Activated T-helper 1 cell treated with anti-CD3 and anti-CD28 coated beads, Interleukin-12 subunit alpha, Interleukin-12 subunit beta, Interleukin-2, Interleukin-4 antibody, amounts not matched to agents 30 ng/mL and 10 ng/mL and 1 ng/mL, durations not matched to agents 14 hours and 24 hours and 36 hours (primary cell): ENCODE measurements around the gene ACLY. TPM values are rescaled to one million over a fixed set of nuclear protein-coding genes. Genes with fewer than 3 reads are reported as not detected.
"Not testable (repeated sequence)": the region's sequence is repeated elsewhere in the genome, so short reads cannot be mapped to it uniquely, and the experiment has no call there.

Experiments
- DNase-seq: peaks from one replicate; pipeline ENCODE4 v3.0.0; 2021; ENCODE audit warnings: low spot score
- H3K27ac Mint-ChIP-seq: one replicate; pipeline ENCODE4 v1.8.0; 2021; ENCODE audit warnings: mild to moderate bottlenecking, mixed read lengths
- H3K27me3 Mint-ChIP-seq: one replicate; pipeline ENCODE4 v1.8.0; 2022; ENCODE audit warnings: mild to moderate bottlenecking, moderate library complexity, mixed read lengths; ENCODE audit not compliant: insufficient read depth
- H3K36me3 Mint-ChIP-seq: one replicate; pipeline ENCODE4 v1.8.0; 2021; ENCODE audit warnings: low read depth, mixed read lengths
- H3K4me1 Mint-ChIP-seq: one replicate; pipeline ENCODE4 v1.8.0; 2021; ENCODE audit warnings: low read depth, mixed read lengths
- H3K4me3 Mint-ChIP-seq: one replicate; pipeline ENCODE4 v1.8.0; 2021; ENCODE audit warnings: mild to moderate bottlenecking, moderate library complexity, mixed read lengths
- H3K9me3 Mint-ChIP-seq: one replicate; pipeline ENCODE4 v1.8.0; 2021; ENCODE audit warnings: mixed read lengths
- intact Hi-C: fragments of 100-400 bp; cut with micrococcal nuclease; formaldehyde crosslinking; loops from one replicate; pipeline ENCODE4 v1.15.1; 2024
- total RNA-seq: library from RNA; stranded (reverse); gene quantifications from 2 replicates; pipeline ENCODE4 v1.2.3, GENCODE V29; 2022

The ACLY gene
- total RNA-seq, 1 donor from 2014 or later = 200 TPM

DNA sequence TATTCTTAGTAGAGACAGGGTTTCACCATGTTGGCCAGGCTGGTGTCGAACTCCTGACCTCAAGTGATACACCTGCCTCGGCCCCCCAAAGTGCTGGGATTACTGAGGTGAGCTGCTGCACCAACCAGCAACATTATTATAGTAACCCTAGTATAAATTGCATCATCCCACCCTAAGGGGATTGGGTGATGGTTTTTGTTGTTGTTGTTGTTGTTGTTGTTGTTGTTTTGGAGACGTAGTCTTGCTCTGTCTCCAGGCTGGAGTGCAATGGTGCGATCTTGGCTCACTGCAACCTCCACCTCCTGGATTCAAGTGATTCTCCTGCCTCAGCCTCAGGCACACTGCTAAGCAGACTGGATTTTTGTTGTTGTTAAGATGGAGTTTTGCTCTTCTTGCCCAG is 13.0 kb upstream of the ACLY start:
- H3K4me3 Mint-ChIP-seq = peak overlapping the region; percentile 54
- intact Hi-C loops = loop anchor here (5.0 kb wide), 1 partner anchor 456 kb away; the partner anchor contains the start of gene STAT3

GRCh38 chr17:41930833-41931156 is 12.0 kb upstream of the ACLY start:
- Mint-ChIP-seq H3K4me3 (peak overlapping the region; percentile 97), H3K4me1 (peaks cover 35% of the 10 kb centered on the region), H3K27ac (peak overlapping the region; percentile 96)
- not testable (repeated sequence) for H3K36me3 Mint-ChIP-seq, H3K9me3 Mint-ChIP-seq, DNase-seq, H3K27me3 Mint-ChIP-seq
- intact Hi-C loops = loop anchor here (1.0 to 5.0 kb wide), 5 partner anchors 11 to 457 kb away; partner anchors contain the start of genes CNP, DNAJC7, KLHL11 and STAT3

More for the DNA sequence above, 13.0 kb upstream of the ACLY start:
- not testable (repeated sequence) for DNase-seq, H3K27me3 Mint-ChIP-seq, H3K27ac Mint-ChIP-seq, H3K36me3 Mint-ChIP-seq, H3K9me3 Mint-ChIP-seq
- peaks cover 35% of the 10 kb centered on the region for H3K4me1 Mint-ChIP-seq

DNA sequence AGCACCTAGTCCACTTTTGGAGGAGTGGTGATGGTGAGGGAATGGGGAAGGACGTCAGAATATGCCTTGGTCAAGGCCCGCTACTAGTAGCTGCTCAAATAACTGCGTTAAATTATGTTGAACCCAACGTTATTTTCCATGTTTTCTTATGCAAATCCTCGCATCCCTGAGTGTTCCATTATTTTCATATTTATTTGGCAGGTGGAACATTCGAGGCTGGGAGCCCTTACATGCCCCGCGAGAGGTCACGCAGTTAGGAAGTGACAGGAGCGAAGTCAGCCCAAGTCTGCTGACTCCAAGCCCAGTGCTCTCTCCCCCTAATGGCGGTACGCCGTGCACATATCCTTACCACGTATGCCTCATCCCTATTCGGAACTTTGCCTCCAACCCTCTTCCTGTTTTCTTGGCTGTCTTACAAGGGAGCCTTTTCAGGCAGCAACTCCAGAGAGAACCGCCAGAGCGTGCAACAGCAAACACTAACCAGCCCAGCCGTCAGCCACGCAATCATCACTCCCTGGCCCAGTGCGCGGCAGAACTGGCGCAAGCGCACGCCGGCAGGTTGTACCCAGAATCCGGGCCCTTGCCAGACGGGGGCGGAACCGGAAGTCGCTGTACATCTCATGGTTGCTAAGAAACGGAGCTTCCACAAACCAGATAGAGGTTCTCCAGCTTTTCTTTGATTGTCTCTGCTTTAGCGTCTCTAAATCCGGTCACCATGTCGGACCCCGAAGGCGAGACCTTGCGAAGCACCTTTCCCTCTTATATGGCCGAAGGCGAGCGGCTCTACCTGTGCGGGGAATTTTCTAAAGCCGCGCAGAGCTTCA is 11.5 kb upstream of the ACLY start, which contains the start of gene ODAD4:
ODAD4 (plus strand) TSS at position 609 of the 824 bp plus-strand sequence; CDS start at position 716, 107 bp downstream.
- intact Hi-C loops = loop anchor here (1.0 to 5.0 kb wide), 5 partner anchors 11 to 457 kb away; partner anchors contain the start of genes CNP, DNAJC7, KLHL11 and STAT3
- Mint-ChIP-seq H3K27me3 (no peaks in the 10 kb centered on the region), H3K27ac (peak within 1 kb of the TSS; percentile 96), H3K9me3 (no peaks in the 10 kb centered on the region), H3K36me3 (peaks cover 10% of the 10 kb centered on the region), H3K4me3 (peak within 1 kb of the TSS; percentile 97), H3K4me1 (peaks cover 35% of the 10 kb centered on the region)
- peak; percentile 95 for DNase-seq

- Mint-ChIP-seq H3K4me3 (peak overlapping the region; percentile 97), H3K27ac (peak overlapping the region; percentile 96), H3K4me1 (peaks cover 35% of the 10 kb centered on the region), H3K36me3 (peaks cover 10% of the 10 kb centered on the region), H3K27me3 (no peaks in the 10 kb centered on the region), H3K9me3 (no peaks in the 10 kb centered on the region)
- intact Hi-C loops = no loop called here
- DNase-seq = no peak
These were observed 10.0 kb upstream of the ACLY start for GRCh38 chr17:41928693-41929251.

DNA sequence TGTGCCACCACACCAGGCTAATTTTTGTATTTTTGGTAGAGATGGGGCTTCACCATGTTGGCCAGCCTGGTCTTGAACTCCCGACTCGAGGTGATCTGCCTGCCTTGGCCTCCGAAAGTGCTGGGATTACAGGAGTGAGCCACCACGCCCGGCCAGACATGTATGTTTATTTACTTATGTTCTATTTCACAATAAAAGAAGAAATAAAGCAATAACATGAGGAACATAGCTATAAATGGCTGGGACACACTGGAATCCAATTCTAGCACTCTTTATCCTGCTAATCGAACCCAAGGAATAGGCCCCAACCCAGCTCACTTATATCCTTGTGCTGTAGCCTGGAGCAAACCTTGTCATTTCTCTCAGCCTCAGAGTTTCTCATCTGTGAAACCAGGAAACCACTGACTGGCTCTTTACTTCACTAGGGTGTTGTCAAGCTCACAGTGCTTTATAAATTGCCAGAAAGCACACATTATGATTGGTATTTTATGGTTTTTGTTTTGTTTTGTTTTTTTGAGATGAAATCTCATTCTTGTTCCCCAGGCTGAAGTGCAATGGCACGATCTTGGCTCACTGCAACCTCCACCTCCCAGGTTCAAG is 7.3 kb upstream of the ACLY start:
- no peak overlapping the region for H3K4me3 Mint-ChIP-seq
- no peaks in the 10 kb centered on the region for H3K9me3 Mint-ChIP-seq
- no peaks in the 10 kb centered on the region for H3K27me3 Mint-ChIP-seq
- intact Hi-C loops = no loop called here
- H3K27ac Mint-ChIP-seq = no peak overlapping the region
- DNase-seq = no peak
- peaks cover 10% of the 10 kb centered on the region for H3K36me3 Mint-ChIP-seq
- H3K4me1 Mint-ChIP-seq = peaks cover 21% of the 10 kb centered on the region

GRCh38 chr17:41920580-41920955 is 1.8 kb upstream of the ACLY start:
- Mint-ChIP-seq H3K36me3 (peaks cover 6% of the 10 kb centered on the region), H3K27me3 (no peaks in the 10 kb centered on the region), H3K4me1 (peaks cover 15% of the 10 kb centered on the region), H3K9me3 (no peaks in the 10 kb centered on the region), H3K4me3 (peak overlapping the region; percentile 55), H3K27ac (no peak overlapping the region)
- intact Hi-C loops = no loop called here
- DNase-seq = no peak

GRCh38 chr17:41919840-41920579 is 1.3 kb upstream of the ACLY start:
- Mint-ChIP-seq H3K27me3 (no peaks in the 10 kb centered on the region), H3K4me3 (peak overlapping the region; percentile 95), H3K27ac (peak overlapping the region; percentile 28), H3K36me3 (peaks cover 5% of the 10 kb centered on the region), H3K4me1 (peaks cover 21% of the 10 kb centered on the region), H3K9me3 (no peaks in the 10 kb centered on the region)
- intact Hi-C loops = loop anchor here (1.0 to 5.0 kb wide), 8 partner anchors 10 to 367 kb away; partner anchors contain the start of genes CNP, DHX58, DNAJC7 and EIF1
- no peak for DNase-seq

DNA sequence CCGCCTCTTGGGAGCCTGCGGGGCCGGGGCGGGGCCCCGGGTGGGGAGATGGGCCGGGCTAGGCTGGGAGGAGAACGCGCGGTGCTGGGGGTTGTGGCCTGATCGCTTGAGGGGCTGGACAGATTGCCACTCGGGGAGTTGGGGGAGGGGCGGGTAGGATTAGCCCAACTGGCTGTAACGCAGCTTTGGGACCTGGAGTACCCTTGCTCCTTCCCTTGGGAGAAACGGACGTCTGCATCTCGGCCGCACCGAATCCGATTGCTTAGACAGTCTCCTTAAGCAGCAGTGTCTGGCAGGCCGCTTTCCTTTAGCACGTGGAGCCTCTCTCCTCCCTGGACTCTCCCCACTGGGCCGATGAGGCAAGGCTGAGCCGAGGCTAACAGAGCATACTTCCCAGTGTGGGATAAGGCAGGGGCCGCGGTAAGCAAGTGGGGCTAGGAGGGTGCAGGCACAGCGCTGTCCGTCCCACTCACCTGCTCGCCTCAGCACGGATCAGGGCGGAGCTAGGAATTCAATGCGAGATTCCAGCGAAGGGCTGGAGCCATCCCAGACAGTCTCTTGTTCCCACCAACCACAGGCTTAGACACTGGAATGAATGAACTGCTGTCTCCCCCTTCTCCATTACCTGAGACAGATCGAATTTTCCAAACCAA is 540 bp upstream of the ACLY start:
- H3K36me3 Mint-ChIP-seq = peaks cover 5% of the 10 kb centered on the region
- peaks cover 28% of the 10 kb centered on the region for H3K4me1 Mint-ChIP-seq
- peak overlapping the region; percentile 95 for H3K4me3 Mint-ChIP-seq
- no peak for DNase-seq
- H3K27me3 Mint-ChIP-seq = no peaks in the 10 kb centered on the region
- intact Hi-C loops = loop anchor here (1.0 to 5.0 kb wide), 8 partner anchors 11 to 368 kb away; partner anchors contain the start of genes CNP, DHX58, DNAJC7 and EIF1
- H3K9me3 Mint-ChIP-seq = no peaks in the 10 kb centered on the region
- H3K27ac Mint-ChIP-seq = peak overlapping the region; percentile 90

DNA sequence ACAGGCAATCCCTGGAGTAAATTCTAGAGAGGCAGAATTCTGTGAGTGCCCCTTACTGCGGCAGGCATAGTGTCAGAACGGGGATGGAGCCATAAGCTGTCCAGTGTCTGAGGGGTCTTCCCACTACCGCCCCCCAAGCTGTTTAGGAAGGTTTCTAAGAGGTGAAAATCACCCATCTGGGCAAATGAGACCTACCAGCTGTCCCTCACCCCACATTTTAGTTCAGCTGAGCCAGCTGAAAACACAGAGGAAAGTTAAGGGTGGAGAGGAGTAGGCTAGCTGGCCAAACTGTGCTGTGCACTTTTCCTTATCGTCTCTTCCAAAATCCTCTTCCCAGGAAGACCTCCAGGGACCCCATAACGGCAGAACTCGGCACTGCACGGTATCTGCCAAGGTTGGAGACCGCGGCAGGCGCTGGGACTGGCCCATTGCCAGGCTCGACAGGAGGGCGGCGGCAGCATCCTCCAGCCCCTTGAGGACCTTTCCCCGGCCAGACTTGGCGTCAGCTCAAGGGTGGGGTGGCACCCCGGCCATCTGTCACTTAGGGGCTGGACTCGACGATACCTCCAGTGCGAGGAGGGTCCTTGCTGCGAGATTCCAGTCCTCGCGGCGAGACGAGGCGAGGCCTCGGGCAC is 955 bp downstream of the ACLY start:
- Mint-ChIP-seq H3K4me1 (peaks cover 32% of the 10 kb centered on the region), H3K9me3 (no peaks in the 10 kb centered on the region), H3K27me3 (no peaks in the 10 kb centered on the region), H3K36me3 (peaks cover 14% of the 10 kb centered on the region), H3K27ac (peak overlapping the region; percentile 71), H3K4me3 (peak overlapping the region; percentile 95)
- intact Hi-C loops = loop anchor here (2.0 to 5.0 kb wide), 4 partner anchors 195 to 370 kb away; partner anchors contain the start of genes DHX58, EIF1, RAB5C and STAT5A
- peak; percentile 13 for DNase-seq

- Mint-ChIP-seq H3K9me3 (no peaks in the 10 kb centered on the region), H3K36me3 (peaks cover 20% of the 10 kb centered on the region), H3K4me1 (peaks cover 32% of the 10 kb centered on the region), H3K4me3 (peak overlapping the region; percentile 95), H3K27me3 (no peaks in the 10 kb centered on the region), H3K27ac (peak overlapping the region; percentile 71)
- intact Hi-C loops = loop anchor here (5.0 kb wide), 1 partner anchor 370 kb away; the partner anchor contains the start of gene STAT5A
- no peak for DNase-seq
These were observed 1.6 kb downstream of the ACLY start for GRCh38 chr17:41917192-41917591.

- Mint-ChIP-seq H3K9me3 (no peaks in the 10 kb centered on the region), H3K4me1 (peaks cover 32% of the 10 kb centered on the region), H3K36me3 (peaks cover 29% of the 10 kb centered on the region), H3K4me3 (peak overlapping the region; percentile 71), H3K27ac (no peak overlapping the region), H3K27me3 (no peaks in the 10 kb centered on the region)
- intact Hi-C loops = loop anchor here (5.0 kb wide), 1 partner anchor 372 kb away; the partner anchor contains the start of gene STAT5A
- DNase-seq = no peak
These were observed 3.2 kb downstream of the ACLY start for GRCh38 chr17:41915566-41915965.
